HepG2 (cell line): ENCODE measurements around the gene NLRP8. TPM values are rescaled to one million over a fixed set of nuclear protein-coding genes. Genes with fewer than 3 reads are reported as not detected.

Experiments used
- ATAC-seq: fragments of 200-7000 bp; cut with Tn5 transposase; 3 replicates; pipeline ENCODE4 v1.9.1; 2020; ENCODE audit warnings: mild to moderate bottlenecking, moderate library complexity
- BruUV-seq: library from RNA; stranded (reverse); fragments of 400-500 nt; replicated peaks from 2 replicates; lab custom pipeline; 2021; lab: Mats Ljungman, UMichigan
- CTCF ChIA-PET: fragments of 300-600 bp; formaldehyde crosslinking; extraction: SDS; loops from one replicate; lab custom pipeline; 2021; ENCODE audit warnings: low total read pairs, inconsistent platforms, low intra/inter-chr PET ratio; lab: Yijun Ruan, JAX
- POLR2A ChIA-PET: fragments of 350-600 bp; sonication (Branson Sonifier 250); formaldehyde crosslinking; loops from one replicate; lab custom pipeline; 2020; ENCODE audit warnings: antibody characterized with exemption, inconsistent platforms; lab: Yijun Ruan, JAX
- DNase-seq: peaks from one replicate; pipeline ENCODE4 v3.0.0-alpha.2; 2015; ENCODE audit warnings: low spot score
- FAIRE-seq: peaks from 3 replicates; lab custom pipeline; 2011; peaks lifted over from hg19 to GRCh38; lab: Jason Lieb, UNC
- H2AFZ ChIP-seq: one replicate; pipeline ENCODE4 v1.6.1; 2011; ENCODE audit warnings: low read length, inconsistent platforms
- H3K27ac ChIP-seq: fragments of 300-600 bp; 3 replicates; pipeline ENCODE4 v1.8.0; 2011; ENCODE audit warnings: mixed run types, mild to moderate bottlenecking, mixed read lengths, low read length, inconsistent platforms; ENCODE audit not compliant: insufficient read depth; ENCODE audit errors: extremely low read length
- H3K27me3 ChIP-seq, 2 experiments: fragments of 200-600 bp in 1 of 2; 2 replicates in 1 of 2; 3 replicates in 1 of 2; pipeline versions ENCODE4 v1.6.0 to v1.8.0; 2011; ENCODE audit warnings: low read length in 2 of 2, mild to moderate bottlenecking in 2 of 2, moderate library complexity in 2 of 2, inconsistent platforms in 1 of 2; ENCODE audit not compliant: insufficient read depth in 2 of 2, control insufficient read depth in 1 of 2
- H3K36me3 ChIP-seq, 2 experiments: fragments of 200-600 bp in 1 of 2; replicated peaks in 1 of 2; 2 replicates in 1 of 2; 3 replicates in 1 of 2; pipeline versions ENCODE4 v1.5.1 to v1.8.0; 2011; ENCODE audit warnings: low read length in 2 of 2, inconsistent platforms in 1 of 2; ENCODE audit not compliant: insufficient read depth in 2 of 2, control insufficient read depth in 1 of 2
- H3K4me1 ChIP-seq: 2 replicates; pipeline ENCODE4 v1.5.1; 2012; ENCODE audit warnings: low read length, inconsistent platforms; ENCODE audit not compliant: insufficient read depth
- H3K4me2 ChIP-seq: 2 replicates; pipeline ENCODE4 v1.6.0; 2011; ENCODE audit warnings: low read depth, low read length, inconsistent platforms
- H3K4me3 ChIP-seq, 3 experiments: fragments of 200-600 bp in 1 of 3; sonication (generic), shearing (Covaris generic) in 1 of 3; replicated peaks in 1 of 3; 2 replicates each; pipeline ENCODE4 v1.5.1; 2011 to 2016; ENCODE audit warnings: low read length in 3 of 3, inconsistent platforms in 2 of 3, low read depth in 2 of 3, mild to moderate bottlenecking in 2 of 3, control low read depth in 1 of 3, mixed read lengths in 1 of 3; ENCODE audit not compliant: insufficient read depth in 1 of 3
- H3K79me2 ChIP-seq: one replicate; pipeline ENCODE4 v1.6.1; 2011; ENCODE audit warnings: low read length, inconsistent platforms; ENCODE audit not compliant: insufficient read depth
- H3K9ac ChIP-seq: 2 replicates; pipeline ENCODE4 v1.6.0; 2011; ENCODE audit warnings: mild to moderate bottlenecking, low read depth, low read length, inconsistent platforms; ENCODE audit not compliant: insufficient read depth
- H3K9me3 ChIP-seq: 2 replicates; pipeline ENCODE4 v1.5.1; 2012; ENCODE audit warnings: mild to moderate bottlenecking, low read length
- H4K20me1 ChIP-seq: 2 replicates; pipeline ENCODE4 v1.6.0; 2011; ENCODE audit warnings: inconsistent platforms, mild to moderate bottlenecking, low read length, moderate library complexity; ENCODE audit not compliant: insufficient read depth
- ATF7-NPFF ChIP-seq: sonication (generic); formaldehyde crosslinking; IDR thresholded peaks from 2 replicates; pipeline ENCODE4 v1.8.1; 2023; ENCODE audit warnings: mild to moderate bottlenecking, low read depth, missing genetic modification reagents, moderate library complexity
- CENPX ChIP-seq: sonication (generic); formaldehyde crosslinking; IDR thresholded peaks from 2 replicates; pipeline ENCODE4 v1.9.0; 2021; ENCODE audit warnings: mild to moderate bottlenecking, missing genetic modification reagents, moderate library complexity
- ERF ChIP-seq: IDR thresholded peaks from 2 replicates; pipeline ENCODE4 v1.6.1; 2018; ENCODE audit warnings: missing biosample characterization, missing genetic modification reagents
- ETV5 ChIP-seq: IDR thresholded peaks from 2 replicates; pipeline ENCODE4 v1.6.1; 2018; ENCODE audit warnings: missing biosample characterization, missing genetic modification reagents, inconsistent platforms, borderline replicate concordance
- FOXP1 ChIP-seq, 2 experiments: fragments of 450-650 bp in 1 of 2; IDR thresholded peaks; 2 replicates each; pipeline ENCODE4 v1.6.1; 2017 to 2018; ENCODE audit warnings: antibody characterized with exemption in 1 of 2
- POGZ ChIP-seq: sonication (generic); formaldehyde crosslinking; IDR thresholded peaks from 2 replicates; pipeline ENCODE4 v1.4.0; 2020; ENCODE audit warnings: mild to moderate bottlenecking, missing genetic modification reagents
- ZNF576 ChIP-seq: sonication (generic); formaldehyde crosslinking; IDR thresholded peaks from 2 replicates; pipeline ENCODE4 v1.4.0; 2020; ENCODE audit warnings: mild to moderate bottlenecking, missing genetic modification reagents
- ZNF580 ChIP-seq: IDR thresholded peaks from 2 replicates; pipeline ENCODE4 v1.6.1; 2016; ENCODE audit warnings: low read depth, borderline replicate concordance
- ZNF614 ChIP-seq: IDR thresholded peaks from 2 replicates; pipeline ENCODE4 v1.6.1; 2018; ENCODE audit warnings: missing biosample characterization, missing genetic modification reagents, inconsistent platforms, borderline replicate concordance
- ZNF784 ChIP-seq: sonication (generic); formaldehyde crosslinking; IDR thresholded peaks from 2 replicates; pipeline ENCODE4 v1.5.1; 2020; ENCODE audit warnings: missing genetic modification reagents, mild to moderate bottlenecking, borderline replicate concordance
- WGBS: methylation state at CpG from one replicate; pipeline ENCODE4 v1.1.6; 2017; ENCODE audit warnings: low lambda C conversion rate; 5-methylcytosine and 5-hydroxymethylcytosine counted together
- in situ Hi-C: cut with HindIII; loops from 2 replicates; pipeline ENCODE4 v1.10.0; 2017; ENCODE audit warnings: low pct_unique_long_range_greater_than_20kb; ENCODE audit not compliant: extremely low pct_ligation_motif_present
- intact Hi-C: fragments of 100-400 bp; cut with micrococcal nuclease; formaldehyde crosslinking; loops from one replicate; pipeline ENCODE4 v1.10.0; 2022; ENCODE audit not compliant: unreplicated experiment
- polyA plus RNA-seq, 8 experiments: library from polyadenylated mRNA; depleted of rRNA in 3 of 8; stranded (reverse) in 7 of 8; unstranded in 1 of 8; fragments of >200 nt; fragmentation: Illumina TruSeq in 4 of 8; extraction: Trizol in 4 of 8; gene quantifications; 2 replicates each; pipeline versions ENCODE4 v1.2.1 to v1.2.3, GENCODE V29; 2011 to 2016; ENCODE audit warnings: low read depth in 4 of 8, missing spikeins in 1 of 8, mixed read lengths in 1 of 8; ENCODE audit not compliant: insufficient read depth in 1 of 8
- total RNA-seq, 5 experiments: library from RNA; depleted of rRNA; stranded (reverse); fragments of >200 nt; fragmentation: Illumina TruSeq; extraction: Trizol; gene quantifications; 2 replicates each; pipeline ENCODE4 v1.2.3, GENCODE V29; 2016; ENCODE audit warnings: low read depth in 1 of 5

NLRP8 gene
- total and polyA plus RNA-seq, 2 of the 13 experiments (the other 11 are each of a cell fraction or from before 2014, with no cell fraction given) = not detected

- TF ChIP-seq ZNF580 (no peak), ETV5 (CRISPR knock-in tag) (no peak), ERF (CRISPR knock-in tag) (no peak), ZNF576 (CRISPR knock-in tag) (no peak), ZNF784 (CRISPR knock-in tag) (no peak)
These were observed 45.4 kb upstream of the NLRP8 start (continued) for GRCh38 chr19:55902080-55902751.

GRCh38 chr19:55907286-55907685, 40.3 kb upstream of the NLRP8 start:
- H3K4me3 ChIP-seq = no peak overlapping the region
- H4K20me1 ChIP-seq = no peaks in the 10 kb centered on the region
- H3K27ac ChIP-seq = no peak overlapping the region
- H3K4me2 ChIP-seq = no peak overlapping the region
- no peaks in the 10 kb centered on the region for H3K4me1 ChIP-seq
- H3K9me3 ChIP-seq = no peaks in the 10 kb centered on the region
- no TSS peak for BruUV-seq
- no peak overlapping the region for H2AFZ ChIP-seq
- DNase-seq (no peak), ATAC-seq (no peak), FAIRE-seq (no peak)
- H3K79me2 ChIP-seq = no peaks in the 10 kb centered on the region
- WGBS = 2% methylated on average over 7 of the region's 7 CpGs
- H3K27me3 ChIP-seq = peaks cover 0 to 8% of the 10 kb centered on the region in 2 experiments; a peak in 1 of 5 replicates
- ChIA-PET POLR2A (no interaction called here), CTCF (no interaction called here)
- no peak for TF ChIP-seq CENPX (CRISPR knock-in tag)
- TF ChIP-seq ATF7-NPFF = no peak
- no peak for TF ChIP-seq ZNF614
- no peak for TF ChIP-seq FOXP1 (IDR thresholded peaks at IDR 0.05)
- TF ChIP-seq FOXP1 (CRISPR knock-in tag; IDR thresholded peaks at IDR 0.05) = no peak
- no peak for TF ChIP-seq POGZ (CRISPR knock-in tag)
- intact Hi-C loops (no loop called here), in situ Hi-C loops (no loop called here)
- H3K36me3 ChIP-seq = no peaks in the 10 kb centered on the region
- H3K9ac ChIP-seq = no peak overlapping the region
